NCI-H2196 (cell line): ENCODE measurements around the gene GSKIP.
"Not testable (repeated sequence)": the region's sequence is repeated elsewhere in the genome, so short reads cannot be mapped to it uniquely, and the experiment has no call there.

Experiments
- DNase-seq: peaks from one replicate; lab custom pipeline; 2025; ENCODE audit not compliant: unreplicated experiment; lab: John Stamatoyannopoulos, UW

The GSKIP gene, protein sequence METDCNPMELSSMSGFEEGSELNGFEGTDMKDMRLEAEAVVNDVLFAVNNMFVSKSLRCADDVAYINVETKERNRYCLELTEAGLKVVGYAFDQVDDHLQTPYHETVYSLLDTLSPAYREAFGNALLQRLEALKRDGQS

DNA sequence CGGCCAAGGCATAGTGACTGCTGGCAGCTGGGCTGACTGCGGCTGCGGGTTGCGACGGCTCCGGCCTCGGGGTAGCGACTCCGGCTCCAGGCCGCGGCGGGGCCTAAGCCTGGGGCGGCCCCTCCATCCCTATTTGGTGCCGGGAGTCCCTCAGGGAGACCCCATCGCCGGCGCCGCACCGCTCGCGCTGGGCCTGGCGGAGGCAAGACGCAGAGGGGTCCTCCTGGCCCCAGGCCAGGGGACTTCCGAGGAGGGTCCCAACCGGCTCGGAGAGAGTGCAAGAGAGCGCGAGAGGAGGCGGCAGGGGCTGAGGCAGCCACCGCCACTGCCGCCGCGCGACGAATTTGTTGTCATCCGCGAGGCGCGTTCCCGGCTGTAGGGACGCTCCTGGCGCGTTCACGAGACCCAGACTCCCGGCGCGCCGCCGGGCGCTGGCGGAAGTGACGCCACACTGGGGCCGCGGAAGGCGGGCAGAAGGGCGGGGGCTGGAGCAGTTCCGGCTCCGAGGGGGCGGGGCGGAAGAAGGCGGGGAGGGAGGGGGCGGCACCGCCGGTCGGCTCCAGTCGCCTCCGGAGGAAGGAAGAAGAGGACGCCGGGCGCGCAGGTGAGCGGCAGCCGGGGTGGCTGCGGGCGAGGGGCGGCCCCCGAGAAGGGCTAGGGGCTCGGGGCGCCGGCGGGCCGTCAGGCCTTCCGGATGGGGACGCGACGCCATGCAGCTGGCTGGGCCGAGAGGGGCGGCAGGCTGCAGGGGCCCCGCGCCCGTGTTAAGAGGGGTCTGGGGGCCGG, at the start of gene GSKIP, which contains the start of gene ATG2B:
Gene GSKIP, plus strand, starts transcription at position 562 of the 786 bp plus-strand sequence. CDS start 18,722 bp downstream, outside the sequence.
Gene ATG2B, minus strand, starts transcription at position 377 of the 786 bp plus-strand sequence. Its CDS starts 365 bp downstream, at position 12.
- DNase-seq: peak; percentile 86

DNA sequence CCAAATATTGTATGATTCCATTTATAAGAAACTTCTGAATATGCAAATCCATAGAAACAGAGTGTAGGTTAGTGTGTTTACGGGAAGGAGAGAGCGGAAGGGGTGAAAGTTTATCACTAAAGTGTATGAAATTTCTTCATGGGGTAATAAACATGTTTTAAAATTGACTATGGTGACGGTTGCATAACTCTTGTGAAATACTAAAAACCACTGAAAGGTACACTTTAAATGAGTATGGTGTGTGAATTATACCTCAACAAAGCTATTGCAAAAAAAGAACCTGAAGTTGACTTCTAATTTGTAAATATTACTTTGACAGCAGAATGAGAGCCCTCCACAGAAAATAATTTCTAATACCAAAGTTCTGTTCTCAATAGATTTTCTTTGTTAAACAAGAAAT, 47.2 kb upstream of the GSKIP start:
- no peak for DNase-seq

DNA sequence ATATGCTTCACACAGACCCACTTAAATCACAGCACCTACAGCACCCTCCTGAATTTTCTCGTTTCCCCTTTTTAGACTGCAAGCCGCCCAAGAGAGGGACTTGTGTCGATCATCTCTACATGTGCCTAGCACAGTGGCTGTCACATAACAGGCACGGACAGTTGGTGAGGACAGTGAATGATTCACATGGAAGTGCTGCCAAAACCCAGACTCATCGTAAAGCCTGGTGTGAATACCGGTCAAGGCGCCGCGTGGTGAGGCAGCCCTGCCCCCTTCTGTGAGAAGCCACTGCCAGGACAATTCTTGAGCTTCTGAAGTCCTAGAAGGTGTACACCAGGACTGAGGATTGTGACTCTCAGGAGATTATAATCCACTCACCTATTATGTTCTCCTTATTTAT, 44.5 kb upstream of the GSKIP start:
- DNase-seq: no peak

DNA sequence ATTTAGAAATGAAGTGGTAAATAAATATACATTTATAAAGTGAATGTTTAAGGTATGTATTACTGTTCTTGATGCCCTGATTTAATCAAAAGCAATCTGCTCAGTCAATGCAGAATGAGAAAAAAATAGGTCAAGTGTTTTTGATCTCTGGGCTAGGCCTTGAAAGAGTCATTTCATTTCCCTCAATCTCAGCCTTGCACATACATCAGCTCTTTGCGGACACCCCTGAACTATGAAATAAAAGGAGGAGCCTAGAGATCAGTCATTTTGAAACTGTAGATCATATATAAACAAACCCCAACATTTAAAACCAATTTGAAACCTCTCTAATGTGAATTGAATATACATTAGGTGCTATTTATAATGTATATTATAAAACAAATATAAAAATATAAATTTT, 42.7 kb upstream of the GSKIP start:
- DNase-seq: no peak

DNA sequence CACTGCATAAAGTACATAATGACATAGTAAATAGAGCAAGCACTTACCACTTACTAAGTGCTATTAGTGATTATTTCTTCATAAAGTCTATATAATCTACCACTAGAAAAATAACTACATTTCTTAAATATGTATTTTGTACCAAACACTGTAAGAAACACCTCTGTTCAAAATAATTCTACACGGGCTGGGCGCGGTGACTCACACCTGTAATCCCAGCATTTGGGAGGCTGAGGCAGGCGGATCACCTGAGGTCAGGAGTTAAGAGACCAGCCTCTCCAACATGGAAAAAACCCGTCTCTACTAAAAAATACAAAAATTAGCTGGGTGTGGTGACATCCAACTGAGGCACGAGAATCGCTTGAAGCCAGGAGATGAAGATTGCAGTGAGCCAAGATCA, 39.1 kb upstream of the GSKIP start:
- no peak for DNase-seq

DNA sequence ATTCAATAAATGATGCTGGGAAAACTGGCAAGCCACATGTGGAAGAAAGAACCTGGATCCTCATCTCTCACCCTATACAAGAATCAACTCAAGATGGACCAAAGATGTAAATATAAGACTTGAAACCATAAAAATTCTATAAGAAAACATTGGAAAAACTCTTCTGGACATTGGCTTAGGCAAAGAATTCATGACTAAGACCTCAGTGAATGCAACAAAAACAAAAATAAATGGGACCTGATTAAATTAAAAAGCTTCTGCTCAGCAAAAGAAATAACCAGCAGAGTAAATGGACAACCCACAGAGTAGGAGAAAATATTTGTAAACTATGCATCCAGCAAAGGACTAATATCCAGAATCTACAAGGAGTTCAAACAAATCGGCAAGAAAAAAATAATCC, 24.8 kb upstream of the GSKIP start:
- no peak for DNase-seq

GRCh38 chr14:96341323-96341722, 22.0 kb upstream of the GSKIP start:
- no peak for DNase-seq

DNA sequence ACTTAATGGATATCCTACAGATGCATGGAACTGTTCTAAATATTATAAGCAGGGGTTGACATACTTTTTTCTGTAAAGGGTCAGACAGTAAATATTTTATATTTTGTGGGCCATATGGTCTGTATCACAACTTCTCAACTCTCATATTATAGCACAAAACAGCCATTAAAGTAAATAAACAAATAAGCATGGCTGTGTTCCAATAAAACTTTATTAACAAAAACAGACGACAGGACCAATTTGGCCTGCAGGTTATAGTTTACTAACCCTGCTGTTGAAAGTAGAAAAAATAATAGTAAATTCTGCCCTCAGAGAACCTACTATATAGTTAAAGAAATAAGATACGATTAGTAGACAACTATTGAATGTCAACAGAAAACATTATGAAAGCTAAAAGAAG, 17.7 kb upstream of the GSKIP start:
- no peak for DNase-seq

- not testable (repeated sequence) for DNase-seq
Observed at GRCh38 chr14:96347957-96348356, 15.4 kb upstream of the GSKIP start.

- DNase-seq: no peak
Observed at GRCh38 chr14:96349286-96350075, 13.8 kb upstream of the GSKIP start.

DNA sequence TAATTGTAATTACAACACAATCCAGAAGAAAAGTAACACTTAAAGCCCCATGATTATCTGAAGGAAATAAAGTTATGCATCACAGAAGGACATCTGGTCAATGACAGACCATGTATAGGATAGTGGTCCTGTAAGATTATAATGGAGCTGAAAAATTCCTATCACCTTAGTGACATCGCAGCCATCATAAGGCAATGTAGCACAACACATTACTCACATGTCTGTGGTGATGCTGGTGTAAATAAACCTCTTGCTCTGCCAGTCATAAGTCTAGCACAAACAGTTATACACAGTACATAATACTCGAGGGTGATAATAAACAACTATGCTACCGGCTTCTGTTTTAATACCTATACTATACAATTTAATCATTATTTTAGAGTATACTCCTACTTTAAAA, 11.3 kb upstream of the GSKIP start:
- no peak for DNase-seq

GRCh38 chr14:96352708-96353107, 10.6 kb upstream of the GSKIP start:
- DNase-seq: no peak

GRCh38 chr14:96354246-96354645, 9.1 kb upstream of the GSKIP start:
- no peak for DNase-seq

DNA sequence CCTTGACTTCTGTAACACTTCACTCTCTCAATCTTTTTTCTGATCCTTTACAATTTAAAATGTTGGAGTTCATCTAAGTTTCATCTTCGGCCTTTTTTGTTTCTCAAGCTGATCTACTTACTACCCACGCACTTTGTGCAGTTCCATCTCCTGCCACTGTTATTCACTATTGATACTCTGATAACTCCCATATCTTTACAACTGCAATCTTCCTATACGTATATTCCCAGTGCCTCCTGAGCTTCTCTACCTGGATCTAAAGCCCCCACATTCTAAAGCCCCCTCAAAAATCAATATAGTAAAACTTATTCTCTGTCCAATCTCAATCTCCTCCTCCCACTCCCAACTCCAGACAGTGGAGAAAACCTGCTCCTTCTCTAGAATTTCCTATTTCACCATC, 6.1 kb upstream of the GSKIP start:
- DNase-seq: no peak

GRCh38 chr14:96359959-96360358, 3.4 kb upstream of the GSKIP start:
- DNase-seq: no peak

DNA sequence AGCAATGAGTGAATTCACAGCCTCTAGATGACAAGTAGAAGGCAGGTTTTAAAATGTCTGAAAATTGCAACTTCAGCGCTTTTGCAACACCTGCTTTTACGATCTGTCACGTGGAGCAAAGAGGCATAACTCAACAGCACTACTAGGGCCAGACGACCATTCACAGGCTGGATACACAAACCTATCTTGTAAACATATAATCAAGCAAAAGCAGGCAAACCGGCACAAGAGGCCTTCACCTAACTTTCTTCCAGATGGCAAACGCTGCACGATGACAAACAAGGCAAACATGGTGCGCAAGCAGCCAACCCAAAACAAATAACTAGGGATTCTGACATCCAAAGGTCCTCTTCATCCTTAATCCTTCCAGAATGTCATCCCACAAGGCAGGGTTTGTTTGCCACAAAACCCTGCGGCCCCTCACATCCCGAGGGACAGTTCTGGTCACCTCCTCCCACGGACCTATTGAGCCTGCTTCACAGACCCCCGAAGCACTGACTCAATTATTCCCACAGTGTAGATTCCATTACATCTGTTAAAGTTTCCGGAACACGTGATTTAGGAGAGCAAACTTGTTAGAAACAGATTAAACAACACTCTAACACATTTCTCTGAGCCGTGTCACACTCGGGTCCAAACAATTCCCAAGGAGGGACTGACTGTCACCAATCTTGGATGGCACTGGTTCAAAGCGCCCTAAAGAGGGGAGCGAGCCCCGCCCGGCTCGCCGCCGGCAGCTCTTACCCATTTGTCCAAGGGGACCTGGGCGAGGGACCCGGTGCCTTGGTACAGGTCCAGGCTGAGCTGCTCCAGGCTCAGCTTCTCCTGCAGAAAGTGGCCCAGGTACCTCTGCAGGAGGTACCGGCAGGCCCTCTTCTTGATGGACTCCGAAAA, 1.0 kb upstream of the GSKIP start:
- DNase-seq: peak; percentile 40

DNA sequence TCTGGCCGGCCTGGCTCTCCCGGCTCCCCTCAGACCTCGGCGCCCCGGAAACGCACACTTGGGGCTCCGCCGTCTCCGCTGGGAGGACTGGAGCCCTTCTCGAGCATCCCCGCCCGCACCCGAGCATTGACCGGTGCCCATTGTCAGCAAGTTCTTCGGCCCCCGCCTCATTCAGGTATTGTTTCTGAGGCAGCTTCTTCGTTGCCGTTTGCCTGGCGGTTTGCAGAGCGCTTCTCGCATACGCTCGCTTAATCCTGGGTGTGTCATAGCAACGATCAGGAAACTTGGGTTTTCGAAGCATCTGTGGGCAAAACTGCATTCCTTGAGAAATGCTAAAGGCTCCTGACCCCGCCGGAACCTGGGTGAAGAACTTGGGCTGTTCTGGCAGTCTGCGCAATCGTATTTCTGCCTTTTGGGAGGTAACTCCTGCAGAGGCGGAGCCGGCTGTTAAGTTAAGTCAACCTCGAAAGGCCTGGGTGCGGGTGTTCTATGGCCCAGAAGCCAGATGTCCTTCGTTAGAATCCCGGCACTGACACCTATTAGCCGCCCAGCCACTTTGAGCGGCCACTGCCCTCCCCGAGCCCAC, 518 bp downstream of the GSKIP start:
- DNase-seq: peak; percentile 3

- DNase-seq: no peak
Observed at GRCh38 chr14:96364962-96365361, 1.6 kb downstream of the GSKIP start.

- no peak for DNase-seq
Observed at GRCh38 chr14:96368534-96368933, 5.2 kb downstream of the GSKIP start.

DNA sequence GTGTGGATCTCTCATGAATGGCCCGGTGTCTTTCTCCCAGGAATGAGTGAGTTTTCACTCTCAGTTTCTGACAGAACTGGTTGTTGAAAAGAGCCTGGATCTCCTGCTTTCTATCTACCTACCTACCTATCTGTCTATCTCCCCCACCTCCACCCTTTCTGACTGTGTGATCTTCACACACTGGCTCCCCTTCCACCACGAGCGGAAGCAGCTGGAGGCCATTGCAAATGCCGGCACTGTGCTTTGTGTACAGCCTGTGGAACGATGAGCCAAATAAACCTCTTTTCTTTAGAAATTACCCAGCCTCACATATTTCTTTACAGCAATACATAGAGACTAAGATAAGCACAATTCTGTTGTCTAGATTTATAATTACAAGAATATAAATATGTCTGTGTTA, 7.2 kb downstream of the GSKIP start:
- no peak for DNase-seq

- no peak for DNase-seq
Observed at GRCh38 chr14:96373538-96373937, 10.2 kb downstream of the GSKIP start.
